Gastrocnemius medialis (tissue), 4 donors: ENCODE measurements around the gene GUCY2D.

ENCODE experiments used
- CTCF ChIP-seq, 5 experiments: fragments of 450-650 bp in 3 of 5; fragments of 200-600 bp in 2 of 5; sonication (generic) in 2 of 5; IDR thresholded peaks in 4 of 5; conservative IDR thresholded peaks in 1 of 5; 1 replicate in 4 of 5; 2 replicates in 1 of 5; pipeline ENCODE4 v1.5.1; 2016 to 2019; ENCODE audit warnings: antibody characterized with exemption in 5 of 5, mild to moderate bottlenecking in 3 of 5, moderate library complexity in 3 of 5
- POLR2A ChIP-seq, 2 donors: fragments of 450-650 bp; IDR thresholded peaks; one replicate each; pipeline ENCODE4 v1.6.1; 2017; ENCODE audit warnings: antibody characterized with exemption in 2 of 2, mild to moderate bottlenecking in 2 of 2, moderate library complexity in 2 of 2

- TF ChIP-seq CTCF (IDR thresholded peaks at IDR 0.05 in 4 of 5, conservative IDR thresholded peaks at IDR 0.05 in 1 of 5) (no peak), POLR2A (IDR thresholded peaks at IDR 0.05) (no peak)
Observed at GRCh38 chr17:8015957-8016631, 13.7 kb downstream of the GUCY2D start.
